CD4-positive, alpha-beta T cell treated with Interleukin-1 beta for 1 hour (primary cell): ENCODE results near the gene AEBP1.

ENCODE experiments used
- DNase-seq, 2 donors: peaks; one replicate each; pipeline ENCODE4 v3.0.0-alpha.2; 2020 to 2022

The AEBP1 gene

GRCh38 chr7:44106311-44107065, 2.3 kb downstream of the AEBP1 start:
- DNase-seq: no peak

- no peak for DNase-seq
Observed at GRCh38 chr7:44107116-44107960, 3.2 kb downstream of the AEBP1 start.

DNA sequence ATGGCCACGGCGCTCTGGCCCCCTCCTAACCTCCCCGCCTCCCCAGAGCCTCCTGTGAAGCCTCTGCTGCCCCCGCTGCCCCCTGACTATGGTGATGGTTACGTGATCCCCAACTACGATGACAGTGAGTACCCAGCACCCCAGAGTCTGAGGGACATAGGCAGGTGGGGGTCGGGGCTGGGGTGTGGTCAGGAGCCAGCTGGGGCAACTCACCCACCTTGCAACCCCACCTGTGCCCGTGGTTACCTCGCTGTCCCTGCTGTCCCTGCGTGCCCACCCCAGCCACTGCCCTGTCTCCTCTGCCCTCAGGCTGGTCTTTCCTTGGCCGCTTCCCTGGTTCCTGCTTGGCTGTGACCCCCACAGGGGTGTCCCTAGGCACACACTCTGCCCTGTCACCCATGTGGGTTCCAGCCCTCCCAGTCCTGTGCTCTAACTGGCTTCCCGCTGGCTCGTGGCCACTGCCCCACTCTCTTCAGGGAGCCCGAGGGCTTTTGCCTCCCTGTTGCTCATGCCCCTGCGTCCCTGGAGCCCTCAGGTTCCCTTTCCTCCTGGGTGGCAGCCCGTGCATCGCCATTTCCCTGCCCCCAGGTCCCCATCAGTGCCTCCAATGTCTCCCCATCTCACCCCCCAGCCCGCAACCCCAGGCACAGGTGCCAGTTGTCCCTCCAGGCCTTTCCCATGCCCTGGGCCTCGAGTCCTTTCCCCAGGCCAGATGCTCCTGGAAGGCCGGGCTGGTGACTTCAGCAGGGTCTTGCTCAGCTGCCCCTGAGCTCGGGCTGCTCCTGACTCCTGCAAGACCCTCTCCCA, 4.0 kb downstream of the AEBP1 start:
- DNase-seq: no peak

GRCh38 chr7:44108768-44109750, 4.9 kb downstream of the AEBP1 start:
- DNase-seq: no peak

DNA sequence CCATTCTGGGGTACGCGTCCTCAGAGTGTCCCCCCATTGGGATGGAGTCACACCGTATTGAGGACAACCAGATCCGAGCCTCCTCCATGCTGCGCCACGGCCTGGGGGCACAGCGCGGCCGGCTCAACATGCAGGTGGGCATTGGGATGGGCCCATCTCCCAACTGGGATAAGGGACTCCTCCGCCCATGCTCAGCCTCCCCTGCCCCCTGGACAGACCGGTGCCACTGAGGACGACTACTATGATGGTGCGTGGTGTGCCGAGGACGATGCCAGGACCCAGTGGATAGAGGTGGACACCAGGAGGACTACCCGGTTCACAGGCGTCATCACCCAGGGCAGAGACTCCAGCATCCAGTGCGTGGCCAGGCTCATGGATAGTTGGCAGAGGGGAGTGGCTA, 5.8 kb downstream of the AEBP1 start:
- DNase-seq: no peak

DNA sequence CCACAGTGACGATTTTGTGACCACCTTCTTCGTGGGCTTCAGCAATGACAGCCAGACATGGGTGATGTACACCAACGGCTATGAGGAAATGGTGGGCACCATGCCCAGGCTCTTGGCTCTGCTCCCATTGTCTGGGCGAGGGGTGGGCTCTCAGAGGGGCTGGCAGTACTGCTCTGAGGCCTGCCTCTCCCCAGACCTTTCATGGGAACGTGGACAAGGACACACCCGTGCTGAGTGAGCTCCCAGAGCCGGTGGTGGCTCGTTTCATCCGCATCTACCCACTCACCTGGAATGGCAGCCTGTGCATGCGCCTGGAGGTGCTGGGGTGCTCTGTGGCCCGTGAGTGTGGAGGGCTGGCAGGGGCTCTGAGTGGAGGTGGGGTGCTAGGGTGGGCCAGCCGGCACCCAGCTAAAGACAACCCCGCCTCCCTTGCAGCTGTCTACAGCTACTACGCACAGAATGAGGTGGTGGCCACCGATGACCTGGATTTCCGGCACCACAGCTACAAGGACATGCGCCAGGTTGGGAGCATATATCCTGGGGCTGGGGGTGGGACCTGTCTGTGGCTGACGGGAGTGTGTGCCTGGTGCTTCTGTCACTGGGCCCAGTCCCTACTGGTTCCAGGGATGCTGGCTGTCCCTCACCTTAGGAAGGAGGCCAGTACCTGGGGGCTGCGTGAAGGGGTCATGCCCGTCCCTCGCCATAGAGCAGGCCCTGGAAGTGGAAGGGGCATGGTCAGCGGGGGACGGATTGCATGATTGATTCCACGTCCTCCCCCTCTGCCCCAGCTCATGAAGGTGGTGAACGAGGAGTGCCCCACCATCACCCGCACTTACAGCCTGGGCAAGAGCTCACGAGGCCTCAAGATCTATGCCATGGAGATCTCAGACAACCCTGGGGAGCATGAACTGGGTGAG, 6.8 kb downstream of the AEBP1 start:
- no peak for DNase-seq

GRCh38 chr7:44111761-44112160, 7.6 kb downstream of the AEBP1 start:
- DNase-seq: no peak

GRCh38 chr7:44112231-44112996, 8.3 kb downstream of the AEBP1 start:
- DNase-seq: no peak

DNA sequence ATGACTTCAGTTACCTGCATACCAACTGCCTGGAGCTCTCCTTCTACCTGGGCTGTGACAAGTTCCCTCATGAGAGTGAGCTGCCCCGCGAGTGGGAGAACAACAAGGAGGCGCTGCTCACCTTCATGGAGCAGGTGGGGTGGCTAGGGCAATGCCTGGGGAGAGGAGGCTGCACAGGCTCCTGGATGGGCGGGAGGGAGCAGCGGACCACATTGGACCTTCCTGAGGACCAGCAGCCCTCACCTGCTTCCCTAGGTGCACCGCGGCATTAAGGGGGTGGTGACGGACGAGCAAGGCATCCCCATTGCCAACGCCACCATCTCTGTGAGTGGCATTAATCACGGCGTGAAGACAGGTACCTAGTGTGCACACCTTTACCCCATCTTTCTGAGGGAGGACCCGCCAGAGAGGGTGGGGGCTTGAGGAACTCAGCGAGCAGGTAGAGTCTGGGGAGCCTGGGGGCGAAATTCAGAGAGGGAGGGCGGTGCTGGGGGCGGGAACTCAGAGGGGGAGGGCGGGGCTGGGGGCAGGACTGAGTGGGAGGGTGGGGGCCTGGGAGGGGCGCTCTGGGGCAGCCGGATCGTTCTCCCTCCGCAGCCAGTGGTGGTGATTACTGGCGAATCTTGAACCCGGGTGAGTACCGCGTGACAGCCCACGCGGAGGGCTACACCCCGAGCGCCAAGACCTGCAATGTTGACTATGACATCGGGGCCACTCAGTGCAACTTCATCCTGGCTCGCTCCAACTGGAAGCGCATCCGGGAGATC, 9.0 kb downstream of the AEBP1 start:
- DNase-seq: no peak

- no peak for DNase-seq
Observed at GRCh38 chr7:44113764-44114354, 9.7 kb downstream of the AEBP1 start.

DNA sequence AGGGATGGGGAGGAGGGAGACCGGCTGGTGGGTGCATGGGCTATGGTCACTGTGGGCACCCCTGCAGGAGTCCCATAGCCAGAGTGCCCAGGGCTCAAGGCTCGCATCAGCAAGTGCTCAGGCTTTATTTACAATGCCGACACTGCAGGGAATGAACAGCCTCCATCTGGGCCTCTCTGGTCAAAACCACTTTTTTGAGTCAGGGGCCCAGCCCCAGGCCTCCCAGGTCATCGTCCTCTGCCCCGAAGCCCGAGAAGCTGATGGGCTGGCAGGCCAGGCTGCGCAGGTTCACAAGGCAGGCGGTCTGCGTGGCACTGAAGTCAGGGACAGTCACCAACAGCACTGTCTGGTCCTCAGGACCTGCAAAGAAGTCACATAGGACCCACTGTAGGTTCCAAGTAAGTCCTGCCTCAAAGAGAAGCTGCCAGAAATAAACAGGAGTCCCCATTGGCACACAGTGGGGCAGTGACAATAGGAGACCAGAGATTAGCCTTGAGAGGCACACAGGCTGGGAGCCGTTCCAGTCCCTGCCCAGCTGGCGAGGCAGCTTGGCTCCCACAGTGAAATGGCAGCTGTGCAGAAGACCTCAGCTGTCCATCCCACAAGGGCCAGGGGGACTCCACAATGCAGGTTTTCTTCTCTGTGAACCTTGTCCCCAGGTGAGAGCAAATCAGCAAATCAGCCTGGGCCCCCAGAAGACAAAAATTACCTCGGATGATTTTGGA, 10.6 kb downstream of the AEBP1 start:
- no peak for DNase-seq

GRCh38 chr7:44116087-44116788, 12.1 kb downstream of the AEBP1 start:
- no peak for DNase-seq

DNA sequence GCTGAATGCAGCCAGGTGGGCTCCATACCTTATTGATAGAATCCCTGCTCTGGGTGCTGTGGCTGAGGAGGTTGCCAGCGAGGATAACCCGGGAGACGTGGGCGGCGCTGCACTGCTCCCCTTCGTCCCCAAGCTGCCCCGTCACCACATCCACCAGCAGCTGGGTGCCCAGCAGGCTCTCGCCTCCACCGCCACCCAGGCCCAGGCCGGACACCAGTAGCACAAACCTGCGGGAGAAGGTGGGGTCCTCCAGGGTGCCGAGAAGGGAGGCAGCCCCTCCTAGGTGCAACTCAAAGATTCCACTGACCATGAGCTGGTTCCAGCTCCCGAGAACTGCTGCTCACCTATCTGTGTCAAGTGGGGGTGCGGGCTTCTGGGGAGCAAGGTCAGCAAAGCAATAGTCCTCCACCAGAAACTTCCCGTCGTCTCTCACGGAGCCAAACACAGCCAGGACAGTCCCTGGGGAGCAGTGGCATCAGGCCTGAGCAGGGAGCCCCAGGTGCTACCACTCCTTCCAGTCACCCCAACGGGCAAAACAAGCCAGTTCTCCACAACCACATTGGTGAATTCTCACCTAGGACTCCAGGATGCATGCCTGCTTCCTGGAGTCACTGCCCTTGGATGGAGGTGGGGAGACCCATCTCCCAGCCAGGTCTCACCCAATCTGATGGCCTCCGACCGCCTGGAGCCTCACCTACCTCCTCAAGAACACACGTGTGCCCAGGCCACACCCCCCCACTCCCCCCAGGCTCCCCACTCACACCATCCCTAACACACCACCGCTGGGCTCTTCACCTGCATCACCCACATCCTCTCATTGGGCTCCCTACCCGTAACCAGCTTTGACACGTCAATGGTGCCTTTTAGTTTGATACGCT, 12.9 kb downstream of the AEBP1 start:
- no peak for DNase-seq

GRCh38 chr7:44117801-44118429, 13.8 kb downstream of the AEBP1 start:
- no peak for DNase-seq

GRCh38 chr7:44119829-44120380, 15.8 kb downstream of the AEBP1 start:
- no peak for DNase-seq

- no peak for DNase-seq
Observed at GRCh38 chr7:44120395-44120794, 16.2 kb downstream of the AEBP1 start.
